ENCODE results near the gene DCUN1D1.

The DCUN1D1 gene

DNA sequence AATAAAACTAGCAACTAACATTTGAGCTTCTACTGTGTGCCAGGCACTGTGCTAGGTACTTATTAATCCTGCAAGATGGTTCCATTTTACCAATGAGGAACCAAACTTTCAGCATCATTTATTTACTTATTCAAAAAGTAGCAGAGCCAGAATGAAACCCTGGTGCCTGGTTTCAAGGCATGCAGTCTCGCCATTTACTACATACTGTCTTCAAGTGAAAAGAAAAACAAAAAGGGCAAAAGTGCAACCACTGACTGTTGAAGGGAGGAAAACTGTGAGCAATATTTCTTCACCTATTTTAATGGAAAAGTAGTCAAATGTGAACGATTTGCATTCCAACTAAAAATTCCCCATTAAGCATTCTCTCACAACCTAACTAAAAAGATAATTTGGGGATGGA, 8.7 kb downstream of the DCUN1D1 start:
- DNase-seq (ENCODE audit: low read depth), result no peak

- DNase-seq (ENCODE audit: low read depth), result no peak
These were observed 9.4 kb downstream of the DCUN1D1 start for GRCh38 chr3:182970811-182971418.

DNA sequence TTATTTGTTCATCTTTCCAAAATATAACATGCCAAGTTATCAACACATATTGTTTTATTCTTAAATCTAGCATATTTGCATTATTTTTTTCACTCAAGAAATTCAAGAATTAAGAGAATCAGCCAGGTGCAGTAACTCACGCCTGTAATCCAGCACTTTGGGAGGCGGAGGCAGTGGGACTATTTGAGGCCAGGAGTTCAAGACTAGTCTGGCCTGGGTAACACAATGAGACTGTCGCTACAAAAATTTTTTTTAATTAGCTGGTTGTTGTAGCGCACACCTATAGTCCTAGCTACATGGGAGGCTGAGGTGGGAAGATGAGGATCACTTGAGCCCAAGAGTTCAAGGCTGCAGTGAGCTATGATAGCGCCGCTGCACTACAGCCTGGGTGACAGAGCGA, 10.5 kb downstream of the DCUN1D1 start:
- no peak for DNase-seq (ENCODE audit: low read depth)

DNA sequence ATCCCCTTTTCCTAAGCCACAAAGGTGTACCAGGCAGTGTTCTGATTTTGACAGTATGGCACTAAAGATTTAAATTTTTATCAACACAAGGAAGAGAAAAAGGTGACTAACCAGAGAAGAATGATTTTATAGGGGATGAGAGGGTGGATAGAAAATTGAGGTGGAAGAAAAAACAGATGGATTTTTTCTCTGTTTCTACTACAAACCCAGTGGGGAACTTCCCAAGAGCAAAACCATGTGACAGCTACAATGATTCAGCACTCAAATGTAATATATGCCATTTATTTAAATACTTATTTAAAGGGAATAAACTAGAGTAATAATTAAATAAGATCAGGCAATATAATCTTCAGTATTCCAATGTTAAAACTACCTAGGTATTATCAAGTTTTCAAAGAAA, 11.1 kb downstream of the DCUN1D1 start:
- DNase-seq (ENCODE audit: low read depth), result no peak

DNA sequence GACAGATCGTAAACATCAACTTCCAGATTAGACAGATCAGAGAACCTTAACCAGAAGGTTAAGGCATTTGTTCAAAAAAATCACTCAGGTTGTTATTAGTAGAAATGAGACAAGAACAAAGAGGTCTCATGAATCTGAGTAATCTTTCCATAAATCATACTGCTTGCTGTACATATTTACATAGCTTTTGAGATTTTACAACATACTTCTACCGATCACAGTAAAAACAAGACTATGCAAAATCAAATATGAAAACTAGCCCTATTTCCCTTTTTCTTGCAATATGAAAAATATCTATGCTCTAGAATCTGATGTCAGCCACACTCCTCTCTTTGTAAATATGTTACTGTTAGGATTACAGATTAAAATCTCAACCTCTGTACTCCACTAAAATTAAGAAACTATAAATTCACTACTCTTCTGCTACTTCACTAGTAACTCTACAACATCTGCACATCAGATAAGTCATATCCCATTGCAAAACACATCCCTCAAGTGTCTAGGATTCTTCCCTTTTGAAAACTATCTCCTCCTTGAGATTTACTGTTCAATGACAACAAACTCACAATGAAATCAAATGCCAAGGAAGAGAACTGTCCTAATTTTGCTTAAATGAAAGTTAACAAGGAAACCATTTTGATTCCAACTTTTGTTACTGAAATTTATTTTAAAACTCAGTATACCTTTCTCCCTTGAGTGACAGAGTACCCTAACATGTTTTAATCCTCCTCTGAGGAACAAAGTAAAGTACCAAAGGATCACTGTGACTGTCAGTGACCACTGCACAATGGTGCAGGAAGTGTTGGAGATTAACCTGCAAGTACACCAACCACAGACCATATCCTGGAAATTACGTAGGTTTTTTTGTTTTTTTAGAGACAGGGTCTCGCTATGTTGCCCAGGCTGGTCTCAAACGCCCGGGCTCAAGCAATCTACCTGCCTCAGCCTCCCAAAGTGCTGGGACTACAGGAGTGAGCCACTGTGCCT, 12.8 kb downstream of the DCUN1D1 start:
- DNase-seq (ENCODE audit: low read depth), result no peak

GRCh38 chr3:182965861-182966366, 14.4 kb downstream of the DCUN1D1 start:
- DNase-seq (ENCODE audit: low read depth), result no peak

DNA sequence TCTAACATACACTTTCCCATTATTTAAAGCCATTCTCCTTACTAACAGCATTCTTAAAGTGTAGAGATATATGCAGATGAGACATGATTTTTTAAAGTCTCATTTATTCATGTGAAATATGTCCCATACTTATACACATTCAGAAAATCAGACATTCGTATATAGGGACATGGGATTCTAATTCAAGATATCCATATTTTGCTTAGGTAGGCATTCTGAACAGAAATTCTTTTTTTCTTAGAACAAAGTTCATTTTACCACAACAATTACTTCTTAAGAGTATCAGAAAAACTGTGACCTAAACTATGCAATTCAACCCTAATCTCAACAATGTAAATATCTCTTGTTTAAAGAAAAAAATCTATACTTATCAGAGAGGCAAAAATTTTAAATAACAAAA, 16.2 kb downstream of the DCUN1D1 start:
- DNase-seq (ENCODE audit: low read depth), result no peak

- no peak for DNase-seq (ENCODE audit: low read depth)
These were observed 18.2 kb downstream of the DCUN1D1 start for GRCh38 chr3:182962166-182962565.

GRCh38 chr3:182959474-182960350, 20.6 kb downstream of the DCUN1D1 start:
- DNase-seq (ENCODE audit: low read depth), result no peak

DNA sequence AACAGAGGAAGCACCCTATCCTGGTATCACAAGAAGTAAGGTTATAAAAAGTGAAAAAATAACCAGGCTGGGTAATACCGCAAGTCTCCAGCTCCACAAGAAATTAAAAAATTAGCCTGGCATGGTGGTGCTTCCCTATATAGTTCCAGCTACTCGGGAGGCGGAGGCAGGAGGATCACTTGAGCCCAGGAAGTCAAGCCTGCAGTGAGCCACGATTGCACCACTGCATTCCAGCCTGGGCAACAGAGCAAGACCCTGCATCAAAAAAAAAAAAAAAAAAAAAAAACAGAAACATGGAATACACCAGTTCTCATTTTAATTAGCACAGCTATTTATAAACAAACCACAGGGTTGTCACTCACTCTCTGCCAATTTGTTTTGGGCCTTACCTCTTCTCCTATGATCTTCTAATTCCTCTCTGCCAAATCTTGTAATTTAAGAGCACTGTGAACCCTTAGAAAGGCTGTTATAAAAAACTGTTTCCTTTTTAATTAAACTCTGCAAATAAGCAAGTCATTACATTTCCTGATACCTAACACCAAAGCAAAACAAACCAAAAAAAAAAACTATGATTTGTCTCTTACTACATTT, 22.6 kb downstream of the DCUN1D1 start:
- no peak for DNase-seq (ENCODE audit: low read depth)

- DNase-seq (ENCODE audit: low read depth), result no peak
These were observed 23.1 kb downstream of the DCUN1D1 start for GRCh38 chr3:182957226-182957625.

DNA sequence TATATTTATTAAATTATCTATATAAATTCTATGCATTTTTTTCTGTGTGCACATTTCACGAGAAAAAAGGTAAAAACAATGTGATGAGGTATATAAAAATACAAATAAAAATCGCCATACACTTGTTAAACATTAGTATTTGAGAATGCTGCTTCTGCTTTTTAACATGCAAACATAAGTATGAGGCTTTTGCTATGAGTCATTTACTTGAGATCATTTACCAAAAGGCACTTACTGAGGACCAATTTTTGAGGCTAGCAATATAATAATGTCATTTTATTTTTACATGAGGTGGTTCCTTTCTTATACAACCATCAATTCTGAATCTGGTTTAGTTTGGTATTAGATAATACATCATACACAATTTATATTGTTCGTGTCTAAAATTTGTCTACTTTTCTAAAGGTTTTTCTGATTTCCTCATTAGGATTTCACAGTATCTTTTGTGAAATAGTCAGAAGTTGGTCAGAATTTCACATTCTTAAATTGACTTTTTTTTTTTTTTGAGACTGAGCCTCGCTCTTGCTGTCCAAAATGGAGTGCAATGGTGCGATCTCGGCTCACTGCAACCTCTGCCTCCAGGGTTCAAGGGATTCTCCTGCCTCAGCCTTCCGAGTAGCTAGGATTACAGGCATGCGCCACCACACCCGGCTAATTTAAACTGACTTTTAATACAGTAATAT, 25.6 kb downstream of the DCUN1D1 start:
- DNase-seq (ENCODE audit: low read depth), result no peak

DNA sequence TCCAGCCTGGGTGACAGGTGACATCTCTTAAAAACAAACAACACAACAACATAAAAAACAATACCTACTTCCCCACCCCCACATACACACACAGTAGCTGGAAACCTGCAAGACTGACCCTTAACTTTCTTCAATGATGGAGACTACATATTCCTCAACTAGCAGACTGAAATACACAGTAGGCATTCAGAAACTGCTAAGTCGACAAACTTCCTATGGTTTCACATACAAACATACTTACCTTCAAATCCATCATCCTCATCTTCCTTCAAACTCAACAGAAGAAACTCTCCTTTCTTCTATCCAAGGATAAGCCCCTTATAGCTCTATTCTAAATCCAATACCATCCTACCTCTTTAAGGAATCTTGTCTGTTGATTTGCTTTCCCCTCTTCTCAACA, 30.6 kb downstream of the DCUN1D1 start:
- no peak for DNase-seq (ENCODE audit: low read depth)

GRCh38 chr3:182948305-182948704, 32.0 kb downstream of the DCUN1D1 start:
- no peak for DNase-seq (ENCODE audit: low read depth)

GRCh38 chr3:182947888-182948287, 32.5 kb downstream of the DCUN1D1 start:
- DNase-seq (ENCODE audit: low read depth), result no peak

GRCh38 chr3:182941719-182942118, 38.6 kb downstream of the DCUN1D1 start:
- no peak for DNase-seq (ENCODE audit: low read depth)

DNA sequence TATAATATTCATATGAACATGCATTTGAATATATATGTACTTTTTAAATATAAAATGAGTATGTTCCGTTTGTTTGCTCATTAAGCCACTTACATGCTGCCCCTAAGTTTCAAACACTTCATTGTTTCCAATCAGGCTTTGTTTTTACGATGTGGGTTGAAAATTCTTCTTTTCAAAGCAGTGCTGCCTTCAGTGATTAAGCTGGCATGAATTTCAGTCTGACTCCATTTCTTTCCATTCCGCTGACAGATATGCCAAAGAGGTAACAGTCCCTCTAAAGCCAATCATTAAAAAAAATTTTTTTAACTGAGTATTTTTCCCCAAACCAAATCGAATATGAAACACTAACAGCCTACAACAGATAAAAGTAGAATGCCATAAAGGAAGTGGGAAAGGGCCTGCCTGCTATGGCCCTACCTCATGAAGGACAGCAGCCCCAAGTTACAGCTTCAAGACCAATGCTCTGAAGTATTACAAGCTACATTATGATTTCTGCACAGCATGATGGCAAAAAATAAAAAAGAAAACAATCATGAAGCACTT, 40.0 kb downstream of the DCUN1D1 start:
- no peak for DNase-seq (ENCODE audit: low read depth)

- DNase-seq (ENCODE audit: low read depth), result no peak
These were observed 42.9 kb downstream of the DCUN1D1 start for GRCh38 chr3:182937293-182938051.

GRCh38 chr3:182936918-182937285, 43.4 kb downstream of the DCUN1D1 start:
- DNase-seq (ENCODE audit: low read depth), result no peak

DNA sequence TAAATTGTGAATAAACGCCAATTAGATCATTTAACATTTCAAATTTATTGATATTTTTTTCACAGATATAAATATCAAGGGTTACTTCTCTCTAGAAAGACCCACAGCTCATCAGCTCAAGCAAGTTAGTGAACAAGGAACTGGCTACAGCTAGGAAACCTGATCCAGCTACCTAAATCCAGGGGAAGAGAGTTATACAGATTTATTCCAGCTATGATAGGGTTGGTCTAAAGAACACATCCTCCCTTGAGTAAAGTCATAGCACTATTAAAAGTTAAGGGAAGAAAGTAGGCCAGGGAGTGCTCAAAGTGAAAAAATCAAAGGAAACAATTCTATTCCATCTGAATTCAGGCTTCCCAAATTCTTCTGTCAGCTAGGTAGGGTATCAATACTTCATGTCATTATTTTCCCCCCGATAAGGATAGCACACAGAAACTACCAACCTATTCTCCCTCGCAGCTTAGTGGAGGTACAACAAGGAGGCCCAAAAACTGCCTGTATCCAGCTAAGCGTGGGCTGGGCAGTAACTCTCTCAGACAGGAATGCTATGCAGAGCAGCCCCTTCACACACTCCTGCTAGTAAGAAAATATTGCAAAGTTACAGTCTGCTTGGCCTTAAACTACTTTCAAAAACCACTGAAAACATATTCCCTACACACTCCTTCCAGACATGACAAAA, 44.0 kb downstream of the DCUN1D1 start:
- no peak for DNase-seq (ENCODE audit: low read depth)

Measured in stimulated activated CD8-positive, alpha-beta memory T cell treated with anti-CD3 and anti-CD28 coated beads, Interleukin-7, amount 100 ng/mL, for 24 hours (primary cell).